H9 (cell line): ENCODE measurements around the gene DPEP3. TPM values are rescaled to one million over a fixed set of nuclear protein-coding genes. Genes with fewer than 3 reads are reported as not detected.

Experiments
- DNase-seq: peaks from one replicate; pipeline ENCODE4 v3.0.0-alpha.2; 2017
- H2AFZ ChIP-seq: one replicate; pipeline ENCODE4 v1.6.1; 2013; ENCODE audit warnings: mild to moderate bottlenecking, low read length, control low read depth, moderate library complexity
- H2AK5ac ChIP-seq: 2 replicates; pipeline ENCODE4 v1.6.1; 2013; ENCODE audit warnings: low read length, control low read depth, mixed read lengths; ENCODE audit not compliant: insufficient read length
- H2BK120ac ChIP-seq: one replicate; pipeline ENCODE4 v1.6.1; 2013; ENCODE audit warnings: low read depth, mild to moderate bottlenecking, low read length, control low read depth, inconsistent platforms; ENCODE audit not compliant: poor library complexity, severe bottlenecking
- H2BK12ac ChIP-seq: 2 replicates; pipeline ENCODE4 v1.6.1; 2013; ENCODE audit warnings: low read length, control low read depth, mixed read lengths, low read depth; ENCODE audit not compliant: insufficient read length
- H2BK15ac ChIP-seq: 2 replicates; pipeline ENCODE4 v1.6.1; 2013; ENCODE audit warnings: low read depth, low read length, control low read depth
- H2BK20ac ChIP-seq: one replicate; pipeline ENCODE4 v1.6.1; 2013; ENCODE audit warnings: low read depth, mild to moderate bottlenecking, low read length, control low read depth, inconsistent platforms; ENCODE audit not compliant: poor library complexity, severe bottlenecking
- H2BK5ac ChIP-seq: 2 replicates; pipeline ENCODE4 v1.6.1; 2013; ENCODE audit warnings: low read length, control low read depth, mixed read lengths; ENCODE audit not compliant: insufficient read length
- H3K14ac ChIP-seq: 2 replicates; pipeline ENCODE4 v1.6.1; 2013; ENCODE audit warnings: low read length, control low read depth; ENCODE audit not compliant: insufficient read depth
- H3K18ac ChIP-seq: 2 replicates; pipeline ENCODE4 v1.6.1; 2013; ENCODE audit warnings: low read depth, mild to moderate bottlenecking, mixed read lengths, low read length, control low read depth; ENCODE audit not compliant: insufficient read length
- H3K23ac ChIP-seq: 2 replicates; pipeline ENCODE4 v1.6.1; 2013; ENCODE audit warnings: low read length, control low read depth, mixed read lengths, low read depth; ENCODE audit not compliant: insufficient read length
- H3K23me2 ChIP-seq: 2 replicates; pipeline ENCODE4 v1.6.1; 2013; ENCODE audit warnings: low read depth, mild to moderate bottlenecking, mixed read lengths, low read length, control low read depth; ENCODE audit not compliant: insufficient read length, poor library complexity, severe bottlenecking
- H3K27ac ChIP-seq: 2 replicates; pipeline ENCODE4 v1.5.1; 2013; ENCODE audit warnings: low read length, control low read depth, mixed read lengths, low read depth; ENCODE audit not compliant: insufficient read length
- H3K27me3 ChIP-seq: 2 replicates; pipeline ENCODE4 v1.6.1; 2013; ENCODE audit warnings: low read length, control low read depth, inconsistent platforms; ENCODE audit not compliant: insufficient read depth
- H3K4ac ChIP-seq: 2 replicates; pipeline ENCODE4 v1.6.1; 2013; ENCODE audit warnings: low read depth, mild to moderate bottlenecking, control low read depth, inconsistent platforms, low read length, moderate library complexity
- H3K4me1 ChIP-seq: 2 replicates; pipeline ENCODE4 v1.6.1; 2013; ENCODE audit warnings: low read length, control low read depth, inconsistent platforms; ENCODE audit not compliant: insufficient read depth
- H3K4me2 ChIP-seq: 2 replicates; pipeline ENCODE4 v1.6.1; 2013; ENCODE audit warnings: low read length, control low read depth, mixed read lengths; ENCODE audit not compliant: insufficient read length, insufficient read depth
- H3K56ac ChIP-seq: 2 replicates; pipeline ENCODE4 v1.6.1; 2013; ENCODE audit warnings: low read depth, mild to moderate bottlenecking, mixed read lengths, low read length, control low read depth; ENCODE audit not compliant: insufficient read length
- H3K79me1 ChIP-seq: 2 replicates; pipeline ENCODE4 v1.6.1; 2013; ENCODE audit warnings: low read depth, mild to moderate bottlenecking, moderate library complexity, low read length, control low read depth, inconsistent platforms; ENCODE audit not compliant: insufficient read depth, poor library complexity, severe bottlenecking
- H3K79me2 ChIP-seq: 2 replicates; pipeline ENCODE4 v1.6.1; 2013; ENCODE audit warnings: low read length, control low read depth, inconsistent platforms; ENCODE audit not compliant: insufficient read depth
- H3K9ac ChIP-seq: 2 replicates; pipeline ENCODE4 v1.6.1; 2013; ENCODE audit warnings: low read length, control low read depth, mixed read lengths; ENCODE audit not compliant: insufficient read length; ENCODE audit errors: extremely low read depth
- H3K9me3 ChIP-seq: one replicate; pipeline ENCODE4 v1.6.1; 2013; ENCODE audit warnings: low read depth, low read length, inconsistent platforms; ENCODE audit not compliant: control insufficient read depth
- H3T11ph ChIP-seq: one replicate; pipeline ENCODE4 v1.6.1; 2013; ENCODE audit warnings: mild to moderate bottlenecking, low read length, control low read depth, inconsistent platforms
- H4K20me1 ChIP-seq: one replicate; pipeline ENCODE4 v1.6.1; 2013; ENCODE audit not compliant: control insufficient read depth, insufficient read length, insufficient read depth
- H4K5ac ChIP-seq: 2 replicates; pipeline ENCODE4 v1.6.1; 2013; ENCODE audit warnings: low read depth, mild to moderate bottlenecking, mixed read lengths, low read length, control low read depth; ENCODE audit not compliant: insufficient read length
- H4K8ac ChIP-seq: replicated peaks from 2 replicates; pipeline ENCODE4 v1.6.1; 2013; ENCODE audit warnings: low read length, control low read depth, mixed read lengths, low read depth; ENCODE audit not compliant: insufficient read length
- H4K91ac ChIP-seq: 2 replicates; pipeline ENCODE4 v1.6.1; 2013; ENCODE audit warnings: low read depth, mild to moderate bottlenecking, moderate library complexity, mixed read lengths, low read length, control low read depth; ENCODE audit not compliant: insufficient read length
- H3K27ac Mint-ChIP-seq, 3 experiments: 2 replicates in 2 of 3; 3 replicates in 1 of 3; pipeline ENCODE4 v1.8.0; 2020 to 2021; ENCODE audit warnings: mixed read lengths in 3 of 3, mild to moderate bottlenecking in 1 of 3, moderate library complexity in 1 of 3
- H3K27me3 Mint-ChIP-seq: 2 replicates; pipeline ENCODE4 v1.8.0; 2021; ENCODE audit warnings: low read depth, mild to moderate bottlenecking, moderate library complexity, mixed read lengths
- H3K36me3 Mint-ChIP-seq, 3 experiments: 2 replicates in 2 of 3; 3 replicates in 1 of 3; pipeline ENCODE4 v1.8.0; 2020 to 2021; ENCODE audit warnings: low read depth in 3 of 3, mixed read lengths in 3 of 3; ENCODE audit not compliant: insufficient read depth in 1 of 3
- H3K4me1 Mint-ChIP-seq, 2 experiments: 2 replicates each; pipeline ENCODE4 v1.8.0; 2020; ENCODE audit warnings: mixed read lengths in 2 of 2
- H3K4me3 Mint-ChIP-seq, 2 experiments: 2 replicates in 1 of 2; 3 replicates in 1 of 2; pipeline ENCODE4 v1.8.0; 2020 to 2021; ENCODE audit warnings: mild to moderate bottlenecking in 2 of 2, mixed read lengths in 2 of 2, moderate library complexity in 1 of 2
- H3K9me3 Mint-ChIP-seq, 2 experiments: 2 replicates in 1 of 2; 3 replicates in 1 of 2; pipeline ENCODE4 v1.8.0; 2020; ENCODE audit warnings: mild to moderate bottlenecking in 2 of 2, mixed read lengths in 2 of 2, moderate library complexity in 1 of 2
- WGBS: extraction: QIAGEN DNeasy Blood & Tissue Kit; methylation state at CpG from one replicate; pipeline ENCODE4 v1.1.7; 2013; ENCODE audit warnings: missing lambda C conversion rate, low lambda C conversion rate, mixed read lengths; ENCODE audit not compliant: insufficient read length; ENCODE audit errors: extremely low coverage; 5-methylcytosine and 5-hydroxymethylcytosine counted together
- total RNA-seq: library from RNA; stranded (reverse); gene quantifications from 2 replicates; pipeline ENCODE4 v1.2.1, GENCODE V29; 2021
- TF ChIP-seq, protein P1 (sequence below): fragments of 200-600 bp; sonication (generic); conservative IDR thresholded peaks from 3 replicates; pipeline ENCODE4 v1.8.0; 2021; ENCODE audit warnings: antibody characterized with exemption, mild to moderate bottlenecking

DPEP3 gene
- total RNA-seq, 1 experiment from 2014 or later: 0.68 TPM

DNA sequence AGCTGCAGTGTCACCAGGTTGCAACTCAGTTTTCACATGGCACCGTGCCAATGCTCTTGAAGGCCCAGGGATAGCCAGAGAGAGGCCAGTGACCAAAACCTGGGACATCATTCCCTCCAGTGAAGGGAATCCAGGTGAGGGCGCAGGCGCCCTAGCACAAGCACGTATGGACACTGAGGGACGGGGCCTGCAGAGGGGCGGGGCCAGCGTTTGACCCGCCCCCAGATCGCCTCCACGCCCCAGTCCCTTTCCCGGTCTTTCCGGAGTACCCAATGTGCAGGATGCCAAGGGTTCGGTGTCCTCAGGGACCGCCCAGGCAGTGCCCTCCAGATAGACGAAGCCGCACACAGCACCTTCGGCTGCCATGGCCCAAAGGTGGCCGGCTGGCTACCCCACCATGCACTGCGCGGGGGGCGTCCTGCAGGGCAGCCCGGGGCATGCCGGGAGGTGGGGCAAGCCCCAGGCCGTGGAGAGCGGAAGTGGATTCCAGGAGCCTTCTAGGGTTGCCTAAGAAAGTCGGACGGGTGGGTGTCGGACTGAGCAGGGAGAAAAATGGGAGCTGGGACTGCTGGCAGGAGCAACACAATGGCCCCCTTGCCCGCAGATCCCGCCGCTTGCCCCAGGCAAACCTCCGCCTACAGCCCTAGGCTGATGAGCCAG lies 16.5 kb downstream of the DPEP3 start:
- Mint-ChIP-seq H3K4me3 (no peak overlapping the region), H3K36me3 (peaks cover 6 to 57% (median 24%) of the 10 kb centered on the region in 3 experiments), H3K9me3 (no peaks in the 10 kb centered on the region), H3K27me3 (no peaks in the 10 kb centered on the region), H3K4me1 (peaks cover 29 to 36% of the 10 kb centered on the region in 2 experiments), H3K27ac (0 out of 7 replicates have a peak overlapping the region, but pooled peaks of 1 of the 3 experiments have one; percentile 53)
- H4K8ac ChIP-seq: no peak overlapping the region
- H3K9me3 ChIP-seq: no peaks in the 10 kb centered on the region
- H3K4ac ChIP-seq: no peak overlapping the region
- no peaks in the 10 kb centered on the region; the same call in 1 of the 2 replicates for H3K79me2 ChIP-seq
- no peaks in the 10 kb centered on the region for H3K27me3 ChIP-seq
- H2BK12ac ChIP-seq: no peak overlapping the region
- no peak overlapping the region for H3K23ac ChIP-seq
- H3K4me1 ChIP-seq: peaks cover 5% of the 10 kb centered on the region; the same call in 1 of the 2 replicates
- peaks cover 4% of the 10 kb centered on the region for H3K79me1 ChIP-seq
- no peak overlapping the region for H3K14ac ChIP-seq
- H3K23me2 ChIP-seq: peaks cover 3% of the 10 kb centered on the region
- no peak overlapping the region for H3K4me2 ChIP-seq
- H2BK20ac ChIP-seq: no peak overlapping the region
- DNase-seq: peak; percentile 69
- H3K27ac ChIP-seq: no peak overlapping the region
- no peak overlapping the region for H2BK5ac ChIP-seq
- H4K91ac ChIP-seq: no peak overlapping the region
- no peak overlapping the region for H4K5ac ChIP-seq
- H4K20me1 ChIP-seq: peaks cover 3% of the 10 kb centered on the region
- H3K18ac ChIP-seq: no peak overlapping the region
- H3K56ac ChIP-seq: no peak overlapping the region
- H3K9ac ChIP-seq: no peak overlapping the region
- H2AK5ac ChIP-seq: no peak overlapping the region
- no peak overlapping the region for H2AFZ ChIP-seq
- no peak overlapping the region for H2BK120ac ChIP-seq
- H3T11ph ChIP-seq: no peak overlapping the region
- no CpG with 5 or more reads among the region's 32 CpGs for WGBS
- TF ChIP-seq, protein P1, sequence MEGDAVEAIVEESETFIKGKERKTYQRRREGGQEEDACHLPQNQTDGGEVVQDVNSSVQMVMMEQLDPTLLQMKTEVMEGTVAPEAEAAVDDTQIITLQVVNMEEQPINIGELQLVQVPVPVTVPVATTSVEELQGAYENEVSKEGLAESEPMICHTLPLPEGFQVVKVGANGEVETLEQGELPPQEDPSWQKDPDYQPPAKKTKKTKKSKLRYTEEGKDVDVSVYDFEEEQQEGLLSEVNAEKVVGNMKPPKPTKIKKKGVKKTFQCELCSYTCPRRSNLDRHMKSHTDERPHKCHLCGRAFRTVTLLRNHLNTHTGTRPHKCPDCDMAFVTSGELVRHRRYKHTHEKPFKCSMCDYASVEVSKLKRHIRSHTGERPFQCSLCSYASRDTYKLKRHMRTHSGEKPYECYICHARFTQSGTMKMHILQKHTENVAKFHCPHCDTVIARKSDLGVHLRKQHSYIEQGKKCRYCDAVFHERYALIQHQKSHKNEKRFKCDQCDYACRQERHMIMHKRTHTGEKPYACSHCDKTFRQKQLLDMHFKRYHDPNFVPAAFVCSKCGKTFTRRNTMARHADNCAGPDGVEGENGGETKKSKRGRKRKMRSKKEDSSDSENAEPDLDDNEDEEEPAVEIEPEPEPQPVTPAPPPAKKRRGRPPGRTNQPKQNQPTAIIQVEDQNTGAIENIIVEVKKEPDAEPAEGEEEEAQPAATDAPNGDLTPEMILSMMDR: no peak
- H2BK15ac ChIP-seq: no peak overlapping the region
